GM12878 (cell line): ENCODE data around the gene MYCT1. TPM values are rescaled to one million over a fixed set of nuclear protein-coding genes. Genes with fewer than 3 reads are reported as not detected.

Experiments used
- FOS ChIP-seq: IDR thresholded peaks from 3 replicates; pipeline ENCODE4 v1.6.1; 2011; ENCODE audit warnings: borderline replicate concordance; ENCODE audit not compliant: insufficient read length; ENCODE audit errors: extremely low read depth
- GATAD2B ChIP-seq: fragments of 450-650 bp; conservative IDR thresholded peaks from 2 replicates; pipeline ENCODE4 v1.6.1; 2017; ENCODE audit warnings: low read depth, mild to moderate bottlenecking, moderate library complexity
- polyA plus RNA-seq, 11 experiments: library from polyadenylated mRNA; depleted of rRNA in 4 of 11; unstranded in 6 of 11; stranded (reverse) in 5 of 11; fragments of >200 nt; fragmentation: Nextera tagmentation in 4 of 11; fragmentation: Illumina TruSeq in 1 of 11; extraction: Ambion mirVana in 4 of 11; extraction: Trizol in 1 of 11; gene quantifications; 1 replicate in 1 of 11; 2 replicates in 10 of 11; pipeline versions ENCODE4 v1.2.1 to v1.2.3, GENCODE V29; 2011 to 2016; ENCODE audit warnings: inconsistent platforms in 2 of 11, missing spikeins in 2 of 11, low read depth in 1 of 11
- total RNA-seq, 4 experiments: library from RNA; depleted of rRNA in 3 of 4; stranded (reverse); fragments of >200 nt in 3 of 4; fragmentation: Illumina TruSeq in 1 of 4; extraction: Trizol in 1 of 4; gene quantifications; 2 replicates each; pipeline versions ENCODE4 v1.2.1 to v1.2.3, GENCODE V29; 2013 to 2021

MYCT1 gene
- total and polyA plus RNA-seq, 10 of the 15 experiments (the other 5 are each of a cell fraction or from before 2014, with no cell fraction given), result 0.15 TPM; not detected in 9

GRCh38 chr6:152771061-152771687 lies 73.5 kb downstream of the MYCT1 start (continued):
- TF ChIP-seq FOS (no peak), GATAD2B (no peak)
- TF ChIP-seq, all 136 proteins: peak for 0

Other genes with a start within 250 kb of the MYCT1 start
- 23.9 and 24.6 TPM in 2 replicates for gene SYNE1, start 60.5 kb upstream of the MYCT1 start, total RNA-seq (2014; rRNA removed)
- 17.0 and 17.2 TPM in 2 replicates for gene SYNE1, start 60.5 kb upstream of the MYCT1 start, total RNA-seq (2014; rRNA removed; fragmentation: Illumina TruSeq; extraction: Trizol)
- gene SYNE1, start 60.5 kb upstream of the MYCT1 start, total RNA-seq (2021), result 19.9 and 23.7 TPM in 2 replicates
- gene SYNE1, start 60.5 kb upstream of the MYCT1 start, polyA plus RNA-seq (2011; rRNA removed), result 23.6 and 28.7 TPM in 2 replicates
- 12.5 and 14.7 TPM in 2 replicates for gene SYNE1, start 60.5 kb upstream of the MYCT1 start, polyA plus RNA-seq (2014; fragmentation: Illumina TruSeq; extraction: Trizol)
- gene SYNE1, start 60.5 kb upstream of the MYCT1 start, polyA plus RNA-seq (2014; fragmentation: Nextera tagmentation; extraction: Ambion mirVana), result 1 to 10 TPM; 2.3 to 2.4 TPM
- 12.9 and 13.5 TPM in 2 replicates for gene SYNE1, start 60.5 kb upstream of the MYCT1 start, polyA plus RNA-seq (2014; rRNA removed)
- gene SYNE1, start 60.5 kb upstream of the MYCT1 start, polyA plus RNA-seq (2016; fragmentation: Nextera tagmentation; extraction: Ambion mirVana), result 1 to 10 TPM; 8.1 TPM
- not detected in 2 replicates for gene VIP, start 52.9 kb downstream of the MYCT1 start, total RNA-seq (2014; rRNA removed)
- gene VIP, start 52.9 kb downstream of the MYCT1 start, total RNA-seq (2014; rRNA removed; fragmentation: Illumina TruSeq; extraction: Trizol), result not detected in 2 replicates
- gene VIP, start 52.9 kb downstream of the MYCT1 start, total RNA-seq (2021), result 0.23 TPM in 1 of 2 replicates, not detected in the other
- gene VIP, start 52.9 kb downstream of the MYCT1 start, polyA plus RNA-seq (2011; rRNA removed), result not detected in 2 replicates
- not detected in 2 replicates for gene VIP, start 52.9 kb downstream of the MYCT1 start, polyA plus RNA-seq (2014; fragmentation: Illumina TruSeq; extraction: Trizol)
- gene VIP, start 52.9 kb downstream of the MYCT1 start, polyA plus RNA-seq (2014; fragmentation: Nextera tagmentation; extraction: Ambion mirVana), result not detected
- gene VIP, start 52.9 kb downstream of the MYCT1 start, polyA plus RNA-seq (2014; rRNA removed), result not detected in 2 replicates
- not detected for gene VIP, start 52.9 kb downstream of the MYCT1 start, polyA plus RNA-seq (2016; fragmentation: Nextera tagmentation; extraction: Ambion mirVana)